HepG2 (cell line): ENCODE measurements around the gene SCGB1C2. TPM values are rescaled to one million over a fixed set of nuclear protein-coding genes. Genes with fewer than 3 reads are reported as not detected.

ENCODE experiments used
- ATAC-seq: fragments of 200-7000 bp; cut with Tn5 transposase; 3 replicates; pipeline ENCODE4 v1.9.1; 2020; ENCODE audit warnings: mild to moderate bottlenecking, moderate library complexity
- BruUV-seq: library from RNA; stranded (reverse); fragments of 400-500 nt; replicated peaks from 2 replicates; lab custom pipeline; 2021; lab: Mats Ljungman, UMichigan
- CTCF ChIA-PET: fragments of 300-600 bp; formaldehyde crosslinking; extraction: SDS; loops from one replicate; lab custom pipeline; 2021; ENCODE audit warnings: low total read pairs, inconsistent platforms, low intra/inter-chr PET ratio; lab: Yijun Ruan, JAX
- POLR2A ChIA-PET: fragments of 350-600 bp; sonication (Branson Sonifier 250); formaldehyde crosslinking; loops from one replicate; lab custom pipeline; 2020; ENCODE audit warnings: antibody characterized with exemption, inconsistent platforms; lab: Yijun Ruan, JAX
- DNase-seq: peaks from one replicate; pipeline ENCODE4 v3.0.0-alpha.2; 2015; ENCODE audit warnings: low spot score
- FAIRE-seq: peaks from 3 replicates; lab custom pipeline; 2011; peaks lifted over from hg19 to GRCh38; lab: Jason Lieb, UNC
- H2AFZ ChIP-seq: one replicate; pipeline ENCODE4 v1.6.1; 2011; ENCODE audit warnings: low read length, inconsistent platforms
- H3K27ac ChIP-seq: fragments of 300-600 bp; 3 replicates; pipeline ENCODE4 v1.8.0; 2011; ENCODE audit warnings: mixed run types, mild to moderate bottlenecking, mixed read lengths, low read length, inconsistent platforms; ENCODE audit not compliant: insufficient read depth; ENCODE audit errors: extremely low read length
- H3K27me3 ChIP-seq, 2 experiments: fragments of 200-600 bp in 1 of 2; 2 replicates in 1 of 2; 3 replicates in 1 of 2; pipeline versions ENCODE4 v1.6.0 to v1.8.0; 2011; ENCODE audit warnings: low read length in 2 of 2, mild to moderate bottlenecking in 2 of 2, moderate library complexity in 2 of 2, inconsistent platforms in 1 of 2; ENCODE audit not compliant: insufficient read depth in 2 of 2, control insufficient read depth in 1 of 2
- H3K36me3 ChIP-seq, 2 experiments: fragments of 200-600 bp in 1 of 2; replicated peaks in 1 of 2; 2 replicates in 1 of 2; 3 replicates in 1 of 2; pipeline versions ENCODE4 v1.5.1 to v1.8.0; 2011; ENCODE audit warnings: low read length in 2 of 2, inconsistent platforms in 1 of 2; ENCODE audit not compliant: insufficient read depth in 2 of 2, control insufficient read depth in 1 of 2
- H3K4me1 ChIP-seq: 2 replicates; pipeline ENCODE4 v1.5.1; 2012; ENCODE audit warnings: low read length, inconsistent platforms; ENCODE audit not compliant: insufficient read depth
- H3K4me2 ChIP-seq: 2 replicates; pipeline ENCODE4 v1.6.0; 2011; ENCODE audit warnings: low read depth, low read length, inconsistent platforms
- H3K4me3 ChIP-seq, 3 experiments: fragments of 200-600 bp in 1 of 3; sonication (generic), shearing (Covaris generic) in 1 of 3; replicated peaks in 1 of 3; 2 replicates each; pipeline ENCODE4 v1.5.1; 2011 to 2016; ENCODE audit warnings: low read length in 3 of 3, inconsistent platforms in 2 of 3, low read depth in 2 of 3, mild to moderate bottlenecking in 2 of 3, control low read depth in 1 of 3, mixed read lengths in 1 of 3; ENCODE audit not compliant: insufficient read depth in 1 of 3
- H3K79me2 ChIP-seq: one replicate; pipeline ENCODE4 v1.6.1; 2011; ENCODE audit warnings: low read length, inconsistent platforms; ENCODE audit not compliant: insufficient read depth
- H3K9ac ChIP-seq: 2 replicates; pipeline ENCODE4 v1.6.0; 2011; ENCODE audit warnings: mild to moderate bottlenecking, low read depth, low read length, inconsistent platforms; ENCODE audit not compliant: insufficient read depth
- H3K9me3 ChIP-seq: 2 replicates; pipeline ENCODE4 v1.5.1; 2012; ENCODE audit warnings: mild to moderate bottlenecking, low read length
- H4K20me1 ChIP-seq: 2 replicates; pipeline ENCODE4 v1.6.0; 2011; ENCODE audit warnings: inconsistent platforms, mild to moderate bottlenecking, low read length, moderate library complexity; ENCODE audit not compliant: insufficient read depth
- NFATC3 ChIP-seq: sonication (generic); formaldehyde crosslinking; IDR thresholded peaks from 2 replicates; pipeline ENCODE4 v1.5.1; 2020; ENCODE audit warnings: mild to moderate bottlenecking, missing genetic modification reagents
- ZMYM3 ChIP-seq: sonication (generic); formaldehyde crosslinking; IDR thresholded peaks from 2 replicates; pipeline ENCODE4 v1.5.1; 2020; ENCODE audit warnings: mild to moderate bottlenecking, missing genetic modification reagents
- ZNF432 ChIP-seq: sonication (generic); formaldehyde crosslinking; IDR thresholded peaks from 2 replicates; pipeline ENCODE4 v1.5.0; 2020; ENCODE audit warnings: missing genetic modification reagents, mild to moderate bottlenecking, borderline replicate concordance
- ZNF460 ChIP-seq: sonication (generic); formaldehyde crosslinking; IDR thresholded peaks from 2 replicates; pipeline ENCODE4 v1.5.1; 2020; ENCODE audit warnings: missing genetic modification reagents, mild to moderate bottlenecking, borderline replicate concordance
- ZNF607 ChIP-seq: sonication (generic); formaldehyde crosslinking; IDR thresholded peaks from 2 replicates; pipeline ENCODE4 v1.5.1; 2020; ENCODE audit warnings: missing genetic modification reagents, mild to moderate bottlenecking, borderline replicate concordance
- ZNF770 ChIP-seq: sonication (generic); formaldehyde crosslinking; IDR thresholded peaks from 2 replicates; pipeline ENCODE4 v1.5.0; 2020; ENCODE audit warnings: mild to moderate bottlenecking, missing genetic modification reagents
- WGBS: methylation state at CpG from one replicate; pipeline ENCODE4 v1.1.6; 2017; ENCODE audit warnings: low lambda C conversion rate; 5-methylcytosine and 5-hydroxymethylcytosine counted together
- in situ Hi-C: cut with HindIII; loops from 2 replicates; pipeline ENCODE4 v1.10.0; 2017; ENCODE audit warnings: low pct_unique_long_range_greater_than_20kb; ENCODE audit not compliant: extremely low pct_ligation_motif_present
- intact Hi-C: fragments of 100-400 bp; cut with micrococcal nuclease; formaldehyde crosslinking; loops from one replicate; pipeline ENCODE4 v1.10.0; 2022; ENCODE audit not compliant: unreplicated experiment
- polyA plus RNA-seq, 8 experiments: library from polyadenylated mRNA; depleted of rRNA in 3 of 8; stranded (reverse) in 7 of 8; unstranded in 1 of 8; fragments of >200 nt; fragmentation: Illumina TruSeq in 4 of 8; extraction: Trizol in 4 of 8; gene quantifications; 2 replicates each; pipeline versions ENCODE4 v1.2.1 to v1.2.3, GENCODE V29; 2011 to 2016; ENCODE audit warnings: low read depth in 4 of 8, missing spikeins in 1 of 8, mixed read lengths in 1 of 8; ENCODE audit not compliant: insufficient read depth in 1 of 8
- total RNA-seq, 5 experiments: library from RNA; depleted of rRNA; stranded (reverse); fragments of >200 nt; fragmentation: Illumina TruSeq; extraction: Trizol; gene quantifications; 2 replicates each; pipeline ENCODE4 v1.2.3, GENCODE V29; 2016; ENCODE audit warnings: low read depth in 1 of 5

The SCGB1C2 gene
- total and polyA plus RNA-seq, 2 of the 13 experiments (the other 11 are each of a cell fraction or from before 2014, with no cell fraction given) = not detected

- ChIA-PET CTCF (no interaction called here), POLR2A (interaction anchor here (1.1 kb wide), 1 partner anchor 201 kb away, joined by 3 read pairs; the partner anchor contains the start of gene RPH3AL)
These were observed 14.8 kb downstream of the SCGB1C2 start for GRCh38 chr17:151886-152859.

More at GRCh38 chr17:151886-152859, 14.8 kb downstream of the SCGB1C2 start:
- no peak overlapping the region for H3K27ac ChIP-seq
- H3K4me3 ChIP-seq = no peak overlapping the region
- intact Hi-C loops = no loop called here
- H3K9ac ChIP-seq = no peak overlapping the region
- no peak for FAIRE-seq
- in situ Hi-C loops = no loop called here
- DNase-seq = no peak
- TF ChIP-seq ZNF607 (no peak), ZMYM3 (CRISPR knock-in tag) (0 out of 2 replicates have a peak, but pooled peaks have one; percentile 9), ZNF770 (CRISPR knock-in tag) (peak; percentile 65), ZNF432 (CRISPR knock-in tag) (no peak), NFATC3 (CRISPR knock-in tag) (no peak), ZNF460 (peak; percentile 62; the same call in 1 of the 2 replicates)
- no peak overlapping the region for H3K4me2 ChIP-seq
- no peaks in the 10 kb centered on the region for H3K36me3 ChIP-seq
- H3K27me3 ChIP-seq = peaks cover 1 to 10% of the 10 kb centered on the region in 2 experiments; a peak in 3 of 5 replicates
- peaks cover 37% of the 10 kb centered on the region for H3K4me1 ChIP-seq
- no peaks in the 10 kb centered on the region for H4K20me1 ChIP-seq
- WGBS = 60% methylated on average over 20 of the region's 26 CpGs
- no peaks in the 10 kb centered on the region for H3K9me3 ChIP-seq
- no TSS peak for BruUV-seq
- no peaks in the 10 kb centered on the region for H3K79me2 ChIP-seq
- H2AFZ ChIP-seq = no peak overlapping the region
- ATAC-seq = no peak
